ENCODE measurements around the gene ATRAID.

DNA sequence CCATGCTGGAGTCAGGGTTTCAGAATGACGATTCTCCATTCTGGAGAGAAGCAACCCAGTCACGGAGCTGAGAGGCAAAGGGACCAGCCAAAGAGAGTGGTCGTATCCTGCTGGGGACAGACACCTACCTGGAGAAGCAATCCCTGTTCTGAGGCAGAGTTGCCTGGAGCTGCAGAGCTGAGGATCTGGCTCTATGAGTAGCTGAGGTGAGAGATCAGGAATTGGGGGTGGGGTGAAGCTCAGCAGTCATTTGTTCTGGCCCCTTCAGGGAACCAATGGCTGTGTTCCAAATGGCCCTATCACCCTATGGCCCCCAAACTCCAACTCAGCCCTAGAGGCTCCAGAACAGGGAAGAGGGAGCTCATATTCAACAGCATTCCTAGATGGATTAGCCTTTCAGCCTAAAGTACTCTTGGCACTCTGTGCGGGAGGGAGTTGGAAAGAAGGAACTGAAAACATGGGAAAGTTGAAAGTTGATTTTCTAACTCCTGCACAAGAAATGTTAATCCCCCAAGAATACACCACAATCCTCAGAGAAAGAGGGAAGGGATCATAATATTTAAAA, 3.3 kb upstream of the ATRAID start:
- TF ChIP-seq, protein P1, sequence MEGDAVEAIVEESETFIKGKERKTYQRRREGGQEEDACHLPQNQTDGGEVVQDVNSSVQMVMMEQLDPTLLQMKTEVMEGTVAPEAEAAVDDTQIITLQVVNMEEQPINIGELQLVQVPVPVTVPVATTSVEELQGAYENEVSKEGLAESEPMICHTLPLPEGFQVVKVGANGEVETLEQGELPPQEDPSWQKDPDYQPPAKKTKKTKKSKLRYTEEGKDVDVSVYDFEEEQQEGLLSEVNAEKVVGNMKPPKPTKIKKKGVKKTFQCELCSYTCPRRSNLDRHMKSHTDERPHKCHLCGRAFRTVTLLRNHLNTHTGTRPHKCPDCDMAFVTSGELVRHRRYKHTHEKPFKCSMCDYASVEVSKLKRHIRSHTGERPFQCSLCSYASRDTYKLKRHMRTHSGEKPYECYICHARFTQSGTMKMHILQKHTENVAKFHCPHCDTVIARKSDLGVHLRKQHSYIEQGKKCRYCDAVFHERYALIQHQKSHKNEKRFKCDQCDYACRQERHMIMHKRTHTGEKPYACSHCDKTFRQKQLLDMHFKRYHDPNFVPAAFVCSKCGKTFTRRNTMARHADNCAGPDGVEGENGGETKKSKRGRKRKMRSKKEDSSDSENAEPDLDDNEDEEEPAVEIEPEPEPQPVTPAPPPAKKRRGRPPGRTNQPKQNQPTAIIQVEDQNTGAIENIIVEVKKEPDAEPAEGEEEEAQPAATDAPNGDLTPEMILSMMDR (IDR thresholded peaks at IDR 0.05; ENCODE audit: low read length) = no peak
- TF ChIP-seq EZH2 (IDR thresholded peaks at IDR 0.05; ENCODE audit: borderline replicate concordance, low read length) = no peak
